ENCODE measurements around the gene WDTC1. TPM values are rescaled to one million over a fixed set of nuclear protein-coding genes. Genes with fewer than 3 reads are reported as not detected.

Gene WDTC1
- total RNA-seq, 1 donor from 2014 or later = 50.4 TPM

DNA sequence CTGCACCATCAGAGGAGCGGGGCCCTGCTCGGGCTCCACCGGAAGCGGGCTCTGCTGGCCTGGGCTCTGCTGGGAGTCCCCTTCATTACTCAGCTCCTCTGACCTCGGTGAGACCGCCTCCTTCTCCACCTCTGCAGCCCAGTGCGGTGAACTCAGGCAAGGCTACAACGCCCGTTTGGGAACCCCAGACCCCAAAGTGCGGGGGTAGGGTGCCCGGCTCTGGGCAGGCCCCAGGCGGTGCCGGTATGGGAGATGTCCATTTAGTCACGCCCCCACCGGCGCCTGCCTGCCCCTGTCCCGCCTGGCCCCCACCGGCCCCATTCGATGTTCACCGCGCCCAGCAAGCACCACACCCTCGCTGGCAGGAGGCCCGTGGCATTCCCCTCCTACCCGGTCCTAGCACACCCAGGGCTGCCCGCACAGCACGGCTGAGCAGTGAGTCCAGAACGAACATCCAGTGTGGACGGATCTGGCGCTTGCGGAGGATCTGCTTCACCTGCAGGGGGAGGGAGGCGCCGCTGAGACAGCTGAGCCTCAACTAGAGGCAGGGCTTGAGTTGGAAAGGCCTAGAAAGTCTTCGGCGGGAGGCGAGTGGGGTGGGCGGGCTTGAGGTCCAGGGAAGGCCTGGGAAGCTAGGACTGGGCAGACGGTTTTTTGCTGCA is 122.3 kb downstream of the WDTC1 start:
- H3K4me1 Mint-ChIP-seq (ENCODE audit: unreplicated experiment) = peaks cover 2% of the 10 kb centered on the region
- no peaks in the 10 kb centered on the region for H3K27me3 Mint-ChIP-seq (ENCODE audit: unreplicated experiment)
- peaks cover 21% of the 10 kb centered on the region for H3K36me3 Mint-ChIP-seq (ENCODE audit: unreplicated experiment)
- H3K9me3 Mint-ChIP-seq (ENCODE audit: unreplicated experiment) = no peaks in the 10 kb centered on the region
- H3K27ac Mint-ChIP-seq (ENCODE audit: unreplicated experiment) = no peak overlapping the region
- DNase-seq (ENCODE audit: extremely low spot score, unreplicated experiment) = no peak
- no peak for TF ChIP-seq CTCF (IDR thresholded peaks at IDR 0.05)
- no peak overlapping the region for H3K4me3 Mint-ChIP-seq (ENCODE audit: unreplicated experiment)

DNA sequence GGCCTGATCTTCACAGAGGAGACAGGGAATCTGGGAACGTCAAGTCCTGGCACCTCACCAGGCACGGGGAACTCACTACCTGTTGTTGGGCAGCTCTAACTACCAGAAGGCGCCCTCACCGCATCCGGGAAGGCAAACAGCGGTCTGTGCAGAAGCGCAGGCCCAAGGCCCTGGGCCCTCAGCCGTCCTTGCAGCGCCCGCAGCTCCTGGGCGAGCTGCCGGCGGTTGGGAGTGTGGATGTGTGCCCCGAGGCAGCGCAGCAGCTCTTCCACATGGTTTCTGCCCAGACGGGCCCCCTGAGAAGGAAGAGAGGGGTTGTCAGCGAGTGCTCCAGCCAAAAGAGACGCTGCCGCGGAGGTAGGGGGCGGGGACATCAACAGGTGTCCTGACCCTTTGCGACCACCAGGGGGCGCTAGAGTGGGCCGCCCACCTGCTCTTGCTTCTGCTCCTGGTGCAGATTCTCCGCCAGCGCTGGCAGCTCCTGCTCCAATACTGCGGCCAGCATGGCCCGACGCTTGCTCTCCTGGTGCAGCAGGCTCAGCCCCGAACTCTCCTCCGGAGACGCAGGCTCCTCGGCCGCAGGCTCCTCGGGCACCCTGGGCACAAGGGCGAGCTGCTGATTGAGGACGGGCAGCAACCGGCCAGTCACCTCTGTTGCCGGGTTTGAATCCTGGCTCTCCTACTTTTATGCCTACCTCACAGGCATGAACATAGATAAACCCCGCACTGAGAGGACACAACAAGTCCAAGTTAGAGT is 123.0 kb downstream of the WDTC1 start:
- no peak overlapping the region for H3K27ac Mint-ChIP-seq (ENCODE audit: unreplicated experiment)
- peaks cover 2% of the 10 kb centered on the region for H3K4me1 Mint-ChIP-seq (ENCODE audit: unreplicated experiment)
- no peaks in the 10 kb centered on the region for H3K9me3 Mint-ChIP-seq (ENCODE audit: unreplicated experiment)
- no peaks in the 10 kb centered on the region for H3K27me3 Mint-ChIP-seq (ENCODE audit: unreplicated experiment)
- H3K36me3 Mint-ChIP-seq (ENCODE audit: unreplicated experiment) = peaks cover 28% of the 10 kb centered on the region
- DNase-seq (ENCODE audit: extremely low spot score, unreplicated experiment) = peak; percentile 91
- H3K4me3 Mint-ChIP-seq (ENCODE audit: unreplicated experiment) = no peak overlapping the region
- peak; percentile 94 for TF ChIP-seq CTCF (IDR thresholded peaks at IDR 0.05)

Other genes starting within 250 kb of the WDTC1 start
- gene TRNP1, start 240.9 kb upstream of the WDTC1 start, total RNA-seq = 33.7 and 36.3 TPM in 2 replicates
- gene TENT5B, start 221.8 kb upstream of the WDTC1 start, total RNA-seq = 6.8 and 7.9 TPM in 2 replicates
- gene SLC9A1, start 79.5 kb upstream of the WDTC1 start, total RNA-seq = 32.5 and 34.2 TPM in 2 replicates
- 46.5 and 47.1 TPM in 2 replicates for gene TMEM222, start 87.5 kb downstream of the WDTC1 start, total RNA-seq
- 0.46 and 0.97 TPM in 2 replicates for gene SYTL1, start 107.4 kb downstream of the WDTC1 start, total RNA-seq
- gene MAP3K6, start 132.3 kb downstream of the WDTC1 start, total RNA-seq = 43.0 and 48.2 TPM in 2 replicates
- not detected in 2 replicates for gene FCN3, start 140.2 kb downstream of the WDTC1 start, total RNA-seq
- gene CD164L2, start 148.7 kb downstream of the WDTC1 start, total RNA-seq = not detected in 2 replicates
- gene GPR3, start 158.0 kb downstream of the WDTC1 start, total RNA-seq = 0.50 and 0.56 TPM in 2 replicates